ENCODE measurements around the gene PAM16.
A peak's percentile ranks its signal among the peaks of the same experiment; 100 is the strongest.
"Not testable (repeated sequence)": the region's sequence is repeated elsewhere in the genome, so short reads cannot be mapped to it uniquely, and the experiment has no call there.

Gene PAM16

GRCh38 chr16:4350787-4351659 lies at the start of gene PAM16:
TSS of gene PAM16 (minus strand) at chr16:4351321. CDS start at chr16:4351234, 87 bp downstream.
- peak; percentile 67 to 97 (median 91) for DNase-seq

- no peak for DNase-seq
Measured at GRCh38 chr16:4399001-4399730, 48.0 kb upstream of the PAM16 start.

- no peak for DNase-seq
Measured at GRCh38 chr16:4395055-4395726, 44.1 kb upstream of the PAM16 start.

- DNase-seq = not testable (repeated sequence)
Measured at GRCh38 chr16:4393850-4394249, 42.7 kb upstream of the PAM16 start.

GRCh38 chr16:4393240-4393600 lies 42.1 kb upstream of the PAM16 start:
- no peak for DNase-seq

GRCh38 chr16:4392382-4393239 lies 41.5 kb upstream of the PAM16 start:
- peak in 1 of 51 donors; percentile 11 for DNase-seq

GRCh38 chr16:4391631-4392381 lies 40.7 kb upstream of the PAM16 start:
- DNase-seq = no peak

GRCh38 chr16:4390266-4391260 lies 39.4 kb upstream of the PAM16 start:
- no peak for DNase-seq

- DNase-seq = no peak
Measured at GRCh38 chr16:4389051-4389955, 38.2 kb upstream of the PAM16 start.

- DNase-seq = no peak
Measured at GRCh38 chr16:4388271-4389021, 37.3 kb upstream of the PAM16 start.

- no peak for DNase-seq
Measured at GRCh38 chr16:4387781-4388180, 36.7 kb upstream of the PAM16 start.

- DNase-seq = no peak
Measured at GRCh38 chr16:4386951-4387565, 35.9 kb upstream of the PAM16 start.

GRCh38 chr16:4386451-4386805 lies 35.3 kb upstream of the PAM16 start:
- no peak for DNase-seq

- DNase-seq = no peak
Measured at GRCh38 chr16:4385789-4386450, 34.8 kb upstream of the PAM16 start.

- no peak for DNase-seq
Measured at GRCh38 chr16:4385066-4385788, 34.1 kb upstream of the PAM16 start.

GRCh38 chr16:4384509-4384942 lies 33.4 kb upstream of the PAM16 start:
- peak in 1 of 51 donors; percentile 37 for DNase-seq

All from hypothalamus (tissue), 51 donors.